A673 (cell line): ENCODE data around the gene CDKL5. TPM values are rescaled to one million over a fixed set of nuclear protein-coding genes. Genes with fewer than 3 reads are reported as not detected.

Source experiments
- BruUV-seq: library from RNA; stranded (reverse); fragments of 400-500 nt; replicated peaks from 2 replicates; lab custom pipeline; 2021; lab: Mats Ljungman, UMichigan
- CTCF ChIA-PET: fragments of 300-600 bp; sonication (Branson Sonifier 250); formaldehyde crosslinking; loops from one replicate; lab custom pipeline; 2022; ENCODE audit warnings: antibody characterized with exemption; lab: Charles Lee
- POLR2A ChIA-PET: fragments of 300-600 bp; sonication (Branson Sonifier 250); formaldehyde crosslinking; loops from one replicate; lab custom pipeline; 2022; ENCODE audit warnings: antibody characterized with exemption; ENCODE audit not compliant: low non-redundant PET; lab: Charles Lee
- DNase-seq: peaks from one replicate; pipeline ENCODE4 v3.0.0-alpha.2; 2015; ENCODE audit warnings: low spot score
- H3K27ac ChIP-seq: fragments of 200-600 bp; sonication (generic); 2 replicates; pipeline ENCODE4 v1.5.1; 2016; ENCODE audit warnings: mixed run types, low read depth, mild to moderate bottlenecking, mixed read lengths, antibody characterized with exemption, low read length; ENCODE audit not compliant: poor library complexity, severe bottlenecking
- H3K27me3 ChIP-seq: fragments of 200-600 bp; sonication (generic); replicated peaks from 2 replicates; pipeline ENCODE4 v1.6.1; 2017; ENCODE audit warnings: mixed run types, low read depth, mild to moderate bottlenecking, mixed read lengths, antibody characterized with exemption, low read length; ENCODE audit not compliant: insufficient read depth, poor library complexity
- H3K36me3 ChIP-seq: fragments of 200-600 bp; sonication (generic); 2 replicates; pipeline ENCODE4 v1.6.1; 2016; ENCODE audit warnings: mixed run types, mild to moderate bottlenecking, mixed read lengths, antibody characterized with exemption, low read length; ENCODE audit not compliant: insufficient read depth, poor library complexity, severe bottlenecking
- H3K4me1 ChIP-seq: fragments of 200-600 bp; sonication (generic); 2 replicates; pipeline ENCODE4 v1.6.1; 2017; ENCODE audit warnings: mixed run types, mild to moderate bottlenecking, mixed read lengths, antibody characterized with exemption, low read length; ENCODE audit not compliant: insufficient read depth, poor library complexity, severe bottlenecking
- H3K4me3 ChIP-seq: fragments of 200-600 bp; sonication (generic); 2 replicates; pipeline ENCODE4 v1.5.1; 2016; ENCODE audit warnings: low read depth, mixed run types, mild to moderate bottlenecking, mixed read lengths, low read length; ENCODE audit not compliant: poor library complexity, severe bottlenecking
- H3K9me3 ChIP-seq: fragments of 200-600 bp; sonication (generic); 2 replicates; pipeline ENCODE4 v1.6.1; 2016; ENCODE audit warnings: mixed run types, low read depth, mild to moderate bottlenecking, mixed read lengths, antibody characterized with exemption, low read length; ENCODE audit not compliant: poor library complexity, severe bottlenecking
- EZH2 ChIP-seq: fragments of 200-600 bp; sonication (generic); IDR thresholded peaks from 2 replicates; pipeline ENCODE4 v1.6.1; 2017; ENCODE audit warnings: borderline replicate concordance, low read depth, mild to moderate bottlenecking, mixed read lengths, antibody characterized with exemption, low read length; ENCODE audit not compliant: poor library complexity, severe bottlenecking
- intact Hi-C: fragments of 100-400 bp; cut with micrococcal nuclease; formaldehyde crosslinking; loops from one replicate; pipeline ENCODE4 v1.10.0; 2022; ENCODE audit not compliant: unreplicated experiment
- total RNA-seq: library from RNA; stranded (reverse); gene quantifications from 2 replicates; pipeline ENCODE4 v1.2.3, GENCODE V29; 2021
- TF ChIP-seq, protein P1 (sequence below): fragments of 300-800, 200-600 bp; sonication (generic); conservative IDR thresholded peaks from 2 replicates; pipeline ENCODE4 v1.5.1; 2017; ENCODE audit warnings: low read depth, mild to moderate bottlenecking, antibody characterized with exemption, low read length, moderate library complexity, mixed read lengths

The CDKL5 gene
- total RNA-seq, 1 experiment from 2014 or later, result 7.5 TPM

DNA sequence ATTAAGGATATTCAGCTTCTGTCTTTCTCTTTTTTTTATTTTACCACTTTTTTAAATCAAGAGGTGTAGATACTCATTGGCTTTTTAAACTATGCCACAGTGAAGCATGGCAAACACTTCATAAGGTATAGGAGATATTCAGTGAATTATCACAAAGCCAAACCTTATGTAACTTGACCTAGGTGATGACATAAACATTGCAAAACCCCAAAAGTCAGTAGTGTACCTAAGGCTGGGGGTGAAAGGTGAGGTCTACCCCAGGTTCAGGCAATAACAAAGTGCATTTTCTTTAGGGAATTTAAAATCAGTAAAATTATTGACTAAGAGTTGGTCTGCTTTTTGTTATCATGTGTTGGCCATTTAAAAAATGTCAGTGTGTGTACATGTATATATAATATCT lies 39.1 kb downstream of the CDKL5 start:
- TF ChIP-seq EZH2, result no peak
- TF ChIP-seq, protein P1, sequence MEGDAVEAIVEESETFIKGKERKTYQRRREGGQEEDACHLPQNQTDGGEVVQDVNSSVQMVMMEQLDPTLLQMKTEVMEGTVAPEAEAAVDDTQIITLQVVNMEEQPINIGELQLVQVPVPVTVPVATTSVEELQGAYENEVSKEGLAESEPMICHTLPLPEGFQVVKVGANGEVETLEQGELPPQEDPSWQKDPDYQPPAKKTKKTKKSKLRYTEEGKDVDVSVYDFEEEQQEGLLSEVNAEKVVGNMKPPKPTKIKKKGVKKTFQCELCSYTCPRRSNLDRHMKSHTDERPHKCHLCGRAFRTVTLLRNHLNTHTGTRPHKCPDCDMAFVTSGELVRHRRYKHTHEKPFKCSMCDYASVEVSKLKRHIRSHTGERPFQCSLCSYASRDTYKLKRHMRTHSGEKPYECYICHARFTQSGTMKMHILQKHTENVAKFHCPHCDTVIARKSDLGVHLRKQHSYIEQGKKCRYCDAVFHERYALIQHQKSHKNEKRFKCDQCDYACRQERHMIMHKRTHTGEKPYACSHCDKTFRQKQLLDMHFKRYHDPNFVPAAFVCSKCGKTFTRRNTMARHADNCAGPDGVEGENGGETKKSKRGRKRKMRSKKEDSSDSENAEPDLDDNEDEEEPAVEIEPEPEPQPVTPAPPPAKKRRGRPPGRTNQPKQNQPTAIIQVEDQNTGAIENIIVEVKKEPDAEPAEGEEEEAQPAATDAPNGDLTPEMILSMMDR, result no peak
- ChIA-PET POLR2A (interaction anchor here (0.7 kb wide), 1 partner anchor 42 kb away, joined by 3 read pairs; no protein-coding TSS in a partner anchor), CTCF (no interaction called here)
- Histone ChIP-seq H3K4me3 (no peak overlapping the region), H3K27ac (no peak overlapping the region), H3K9me3 (no peaks in the 10 kb centered on the region), H3K27me3 (peaks cover 7% of the 10 kb centered on the region), H3K36me3 (no peaks in the 10 kb centered on the region), H3K4me1 (no peaks in the 10 kb centered on the region)
- intact Hi-C loops, result no loop called here
- no TSS peak for BruUV-seq
- no peak for DNase-seq

DNA sequence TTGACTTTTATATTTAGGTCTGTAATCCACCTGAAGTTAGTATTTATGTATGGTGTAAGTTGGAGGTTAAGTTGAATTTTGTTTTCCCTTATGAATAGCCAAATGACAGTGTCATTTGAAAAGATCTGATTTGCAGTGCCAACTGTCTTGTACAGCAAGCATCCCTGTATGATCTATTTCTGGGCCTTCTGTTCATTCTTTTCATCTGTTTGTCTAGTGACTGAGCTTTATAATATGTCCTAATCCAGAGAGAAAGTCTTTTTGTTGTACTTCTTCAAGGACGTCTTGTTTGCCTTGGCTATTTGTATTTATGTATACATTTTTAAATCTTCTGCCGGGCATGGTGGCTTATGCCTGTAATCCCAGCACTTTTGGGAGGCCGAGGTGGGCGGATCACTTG lies 39.6 kb downstream of the CDKL5 start:
- intact Hi-C loops, result no loop called here
- H3K36me3 ChIP-seq, result no peaks in the 10 kb centered on the region
- no peak overlapping the region for H3K4me3 ChIP-seq
- no TSS peak for BruUV-seq
- DNase-seq, result no peak
- ChIA-PET CTCF (no interaction called here), POLR2A (interaction anchor here (0.7 kb wide), 1 partner anchor 41 kb away, joined by 3 read pairs; no protein-coding TSS in a partner anchor)
- H3K27ac ChIP-seq, result no peak overlapping the region
- peaks cover 7% of the 10 kb centered on the region for H3K27me3 ChIP-seq
- no peak for TF ChIP-seq EZH2
- TF ChIP-seq, protein P1, result no peak
- H3K4me1 ChIP-seq, result no peaks in the 10 kb centered on the region
- no peaks in the 10 kb centered on the region for H3K9me3 ChIP-seq

DNA sequence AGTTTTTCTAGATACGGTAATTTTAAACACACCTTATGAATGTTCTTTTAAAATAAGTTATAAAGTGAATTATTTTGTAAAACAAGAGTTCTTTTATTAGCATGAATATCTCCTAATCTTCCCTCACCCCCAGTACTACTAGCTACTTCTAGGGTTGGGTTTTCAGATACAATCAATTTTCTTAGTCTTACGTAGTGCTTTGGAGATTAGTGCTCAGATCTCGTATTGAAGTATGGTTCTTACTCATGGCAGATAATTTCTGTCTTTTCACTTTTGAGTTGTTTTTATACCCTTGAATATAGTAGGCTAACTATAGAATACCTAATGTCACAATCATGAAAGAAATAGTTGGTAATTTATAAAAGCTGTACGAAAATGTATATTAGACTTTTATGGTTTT lies 43.2 kb downstream of the CDKL5 start:
- ChIA-PET CTCF (no interaction called here), POLR2A (no interaction called here)
- no peaks in the 10 kb centered on the region for H3K4me1 ChIP-seq
- H3K27me3 ChIP-seq, result peaks cover 7% of the 10 kb centered on the region
- no peak overlapping the region for H3K4me3 ChIP-seq
- no peak for TF ChIP-seq EZH2
- TF ChIP-seq, protein P1, result no peak
- BruUV-seq, result no TSS peak
- no peak for DNase-seq
- H3K27ac ChIP-seq, result no peak overlapping the region
- intact Hi-C loops, result no loop called here
- H3K9me3 ChIP-seq, result no peaks in the 10 kb centered on the region
- no peaks in the 10 kb centered on the region for H3K36me3 ChIP-seq
